Hepatocyte (in vitro differentiated cells): ENCODE data around the gene APBB1IP. TPM values are rescaled to one million over a fixed set of nuclear protein-coding genes. Genes with fewer than 3 reads are reported as not detected.

Experiments used
- DNase-seq: peaks from one replicate; pipeline ENCODE4 v3.0.0-alpha.2; 2016; ENCODE audit warnings: low spot score
- H2AFZ ChIP-seq: fragments of 200-600 bp; sonication (generic); 2 replicates; pipeline ENCODE4 v1.6.0; 2016; ENCODE audit warnings: antibody characterized with exemption, mild to moderate bottlenecking
- H3K27ac ChIP-seq: fragments of 200-600 bp; sonication (generic); 2 replicates; pipeline ENCODE4 v1.5.1; 2016; ENCODE audit warnings: mild to moderate bottlenecking
- H3K27me3 ChIP-seq: fragments of 200-600 bp; sonication (generic); 2 replicates; pipeline ENCODE4 v1.6.1; 2016
- H3K36me3 ChIP-seq: fragments of 200-600 bp; sonication (generic); replicated peaks from 2 replicates; pipeline ENCODE4 v1.5.1; 2016; ENCODE audit warnings: low read depth; ENCODE audit not compliant: insufficient read depth
- H3K4me1 ChIP-seq: fragments of 200-600 bp; sonication (generic); 2 replicates; pipeline ENCODE4 v1.5.1; 2016; ENCODE audit warnings: mild to moderate bottlenecking, moderate library complexity; ENCODE audit not compliant: insufficient read depth
- H3K4me2 ChIP-seq: fragments of 200-600 bp; sonication (generic); 2 replicates; pipeline ENCODE4 v1.6.0; 2016
- H3K4me3 ChIP-seq: fragments of 200-600 bp; sonication (generic); 2 replicates; pipeline ENCODE4 v1.5.1; 2016; ENCODE audit warnings: mild to moderate bottlenecking
- H3K79me2 ChIP-seq: fragments of 200-600 bp; sonication (generic); 2 replicates; pipeline ENCODE4 v1.6.0; 2017; ENCODE audit warnings: mild to moderate bottlenecking
- H3K9me2 ChIP-seq: fragments of 200-600 bp; sonication (generic); replicated peaks from 2 replicates; pipeline ENCODE4 v1.6.0; 2017; ENCODE audit warnings: mild to moderate bottlenecking; ENCODE audit not compliant: insufficient read depth
- H3K9me3 ChIP-seq: fragments of 200-600 bp; sonication (generic); 2 replicates; pipeline ENCODE4 v1.5.1; 2016; ENCODE audit warnings: low read depth, mild to moderate bottlenecking
- H4K20me1 ChIP-seq: fragments of 200-600 bp; sonication (generic); 2 replicates; pipeline ENCODE4 v1.6.0; 2016; ENCODE audit warnings: mild to moderate bottlenecking; ENCODE audit not compliant: insufficient read depth, poor library complexity, severe bottlenecking
- EZH2 ChIP-seq: fragments of 200-600 bp; sonication (generic); IDR thresholded peaks from 2 replicates; pipeline ENCODE4 v1.6.1; 2016; ENCODE audit warnings: antibody characterized with exemption, mild to moderate bottlenecking, borderline replicate concordance
- EZH2phosphoT487 ChIP-seq: fragments of 200-600 bp; sonication (generic); IDR thresholded peaks from one replicate; pipeline ENCODE4 v1.6.1; 2018; ENCODE audit warnings: antibody characterized with exemption, mild to moderate bottlenecking, low read depth, moderate library complexity; ENCODE audit not compliant: unreplicated experiment, severe bottlenecking
- WGBS: methylation state at CpG from one replicate; pipeline ENCODE4 v1.1.6; 2016; ENCODE audit warnings: low lambda C conversion rate; ENCODE audit errors: missing lambda C conversion rate; 5-methylcytosine and 5-hydroxymethylcytosine counted together
- polyA plus RNA-seq: library from polyadenylated mRNA; unstranded; fragments of >200 nt; fragmentation: Nextera tagmentation; extraction: Ambion mirVana; gene quantifications from 2 replicates; pipeline ENCODE4 v1.2.1, GENCODE V29; 2016
- total RNA-seq: library from RNA; depleted of rRNA; stranded (reverse); fragments of >200 nt; gene quantifications from 2 replicates; pipeline ENCODE4 v1.2.3, GENCODE V29; 2014
- TF ChIP-seq, protein P1 (sequence below): fragments of 200-600 bp; sonication (generic); IDR thresholded peaks from 2 replicates; pipeline ENCODE4 v1.5.1; 2016; ENCODE audit warnings: antibody characterized with exemption, mild to moderate bottlenecking; ENCODE audit not compliant: poor library complexity

The APBB1IP gene
- total and polyA plus RNA-seq, 2 experiments from 2014 or later = 1.1 to 1.8 TPM

- Histone ChIP-seq H3K4me1 (no peaks in the 10 kb centered on the region), H3K9me2 (no peaks in the 10 kb centered on the region), H3K36me3 (no peaks in the 10 kb centered on the region), H3K79me2 (no peaks in the 10 kb centered on the region), H4K20me1 (no peaks in the 10 kb centered on the region), H3K4me2 (no peak overlapping the region), H3K4me3 (no peak overlapping the region), H3K27ac (no peak overlapping the region), H3K27me3 (no peaks in the 10 kb centered on the region), H3K9me3 (no peaks in the 10 kb centered on the region), H2AFZ (no peak overlapping the region)
- TF ChIP-seq, protein P1, sequence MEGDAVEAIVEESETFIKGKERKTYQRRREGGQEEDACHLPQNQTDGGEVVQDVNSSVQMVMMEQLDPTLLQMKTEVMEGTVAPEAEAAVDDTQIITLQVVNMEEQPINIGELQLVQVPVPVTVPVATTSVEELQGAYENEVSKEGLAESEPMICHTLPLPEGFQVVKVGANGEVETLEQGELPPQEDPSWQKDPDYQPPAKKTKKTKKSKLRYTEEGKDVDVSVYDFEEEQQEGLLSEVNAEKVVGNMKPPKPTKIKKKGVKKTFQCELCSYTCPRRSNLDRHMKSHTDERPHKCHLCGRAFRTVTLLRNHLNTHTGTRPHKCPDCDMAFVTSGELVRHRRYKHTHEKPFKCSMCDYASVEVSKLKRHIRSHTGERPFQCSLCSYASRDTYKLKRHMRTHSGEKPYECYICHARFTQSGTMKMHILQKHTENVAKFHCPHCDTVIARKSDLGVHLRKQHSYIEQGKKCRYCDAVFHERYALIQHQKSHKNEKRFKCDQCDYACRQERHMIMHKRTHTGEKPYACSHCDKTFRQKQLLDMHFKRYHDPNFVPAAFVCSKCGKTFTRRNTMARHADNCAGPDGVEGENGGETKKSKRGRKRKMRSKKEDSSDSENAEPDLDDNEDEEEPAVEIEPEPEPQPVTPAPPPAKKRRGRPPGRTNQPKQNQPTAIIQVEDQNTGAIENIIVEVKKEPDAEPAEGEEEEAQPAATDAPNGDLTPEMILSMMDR = no peak
- TF ChIP-seq EZH2phosphoT487 (no peak), EZH2 (no peak)
- no peak for DNase-seq
- 63% methylated on average over 6 of the region's 6 CpGs for WGBS
Observed at GRCh38 chr10:26524161-26524896, 86.2 kb downstream of the APBB1IP start.

DNA sequence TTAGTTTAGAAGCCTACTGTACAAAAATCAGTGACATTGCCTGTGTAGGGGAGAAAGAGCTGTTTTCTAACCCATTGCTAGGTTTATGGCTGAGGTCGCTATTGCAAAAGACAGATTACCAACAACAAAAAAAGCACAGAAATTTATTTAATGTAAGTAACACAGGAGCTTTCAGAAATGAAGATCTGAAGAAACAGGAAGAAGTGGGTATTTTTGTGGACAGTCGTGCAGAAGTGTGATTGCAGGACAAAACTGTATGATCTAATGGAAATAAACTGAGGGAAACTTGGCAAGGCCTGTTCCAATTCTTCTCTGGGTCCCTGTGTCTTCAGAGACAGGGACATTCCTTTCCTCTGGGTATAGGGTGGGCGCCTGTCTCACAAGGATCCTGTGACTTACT, 87.4 kb downstream of the APBB1IP start:
- Histone ChIP-seq H3K27ac (no peak overlapping the region), H2AFZ (no peak overlapping the region)
- WGBS = 85% methylated on average over 3 of the region's 3 CpGs

DNA sequence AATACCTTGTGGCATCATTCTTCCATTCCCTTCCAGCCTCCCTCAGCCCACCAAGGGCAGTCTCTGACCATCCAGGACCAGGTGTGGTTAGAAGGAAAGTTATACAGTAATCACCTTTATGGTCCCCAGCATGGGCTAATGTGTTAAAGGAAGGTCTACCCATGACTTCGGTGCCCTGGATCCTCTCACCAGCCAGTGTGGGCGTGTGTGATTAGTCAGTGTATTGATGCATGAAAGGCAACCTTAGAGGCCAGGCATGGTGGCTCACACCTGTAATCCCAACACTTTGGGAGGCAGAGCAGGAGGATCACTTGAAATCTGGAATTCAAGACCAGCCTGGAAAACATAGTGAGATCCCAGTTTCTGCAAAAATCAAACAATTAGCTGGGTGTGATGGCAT, 88.9 kb downstream of the APBB1IP start:
- Histone ChIP-seq H3K4me3 (no peak overlapping the region), H3K4me1 (no peaks in the 10 kb centered on the region), H3K27ac (no peak overlapping the region), H3K79me2 (no peaks in the 10 kb centered on the region), H2AFZ (no peak overlapping the region), H3K36me3 (no peaks in the 10 kb centered on the region), H3K9me3 (no peaks in the 10 kb centered on the region), H3K4me2 (no peak overlapping the region), H4K20me1 (no peaks in the 10 kb centered on the region), H3K27me3 (no peaks in the 10 kb centered on the region), H3K9me2 (no peaks in the 10 kb centered on the region)
- DNase-seq = no peak
- 91% methylated on average over 2 of the region's 2 CpGs for WGBS
- no peak for TF ChIP-seq EZH2
- no peak for TF ChIP-seq EZH2phosphoT487
- TF ChIP-seq, protein P1 = no peak

More for the DNA sequence above, 87.4 kb downstream of the APBB1IP start:
- Histone ChIP-seq H3K36me3 (no peaks in the 10 kb centered on the region), H3K4me2 (no peak overlapping the region), H3K27me3 (no peaks in the 10 kb centered on the region), H3K79me2 (no peaks in the 10 kb centered on the region), H3K9me3 (no peaks in the 10 kb centered on the region), H4K20me1 (no peaks in the 10 kb centered on the region), H3K9me2 (no peaks in the 10 kb centered on the region), H3K4me3 (no peak overlapping the region), H3K4me1 (no peaks in the 10 kb centered on the region)
- DNase-seq = no peak
- TF ChIP-seq, protein P1 = no peak
- no peak for TF ChIP-seq EZH2
- no peak for TF ChIP-seq EZH2phosphoT487
